ENCODE results near the gene SPRYD4. TPM values are rescaled to one million over a fixed set of nuclear protein-coding genes. Genes with fewer than 3 reads are reported as not detected.

SPRYD4 gene
- total and polyA plus RNA-seq, 9 of the 15 experiments (the other 6 are each of a cell fraction or from before 2014, with no cell fraction given): 1.8 to 4.7 (median 2.8) TPM

DNA sequence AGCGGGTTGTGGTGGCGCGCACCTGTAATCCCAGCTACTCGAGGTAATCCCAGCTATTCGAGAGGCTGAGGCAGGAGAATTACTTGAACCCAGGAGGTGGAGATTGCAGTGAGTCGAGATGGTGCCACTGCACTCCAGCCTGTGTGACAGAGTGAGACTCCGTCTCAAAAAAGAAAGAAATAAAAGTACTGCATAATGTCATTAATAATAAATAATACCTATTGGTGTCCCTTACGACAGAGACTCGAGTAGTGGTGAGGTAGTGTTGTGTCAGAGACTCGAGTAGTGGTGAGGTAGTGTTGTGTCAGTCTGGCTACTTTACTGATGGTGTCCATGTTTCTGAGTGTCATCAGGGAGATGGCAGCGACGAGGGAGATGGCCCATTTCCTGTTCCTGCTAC, 18.3 kb downstream of the SPRYD4 start:
- Histone ChIP-seq H3K4me3 (no peak overlapping the region), H3K9me1 (ENCODE audit: control insufficient read depth, insufficient read depth, low read length) (no peaks in the 10 kb centered on the region), H4K20me1 (replicated peaks; ENCODE audit: control insufficient read depth, insufficient read depth, low read length) (no peaks in the 10 kb centered on the region; the same call in 1 of the 2 replicates), H3K9ac (ENCODE audit: insufficient read depth in 1 of 2, low read depth in 2 of 2, low read length in 2 of 2) (peak overlapping the region in 1 of 2 experiments; percentile 36; a peak in 1 of 4 replicates), H3K27ac (ENCODE audit: extremely low read depth, low read depth, low read length) (no peak overlapping the region), H2AFZ (ENCODE audit: low read depth, low read length) (no peak overlapping the region), H3K27me3 (ENCODE audit: control insufficient read depth in 2 of 2, insufficient read depth in 2 of 2, low read length in 2 of 2) (peaks cover 27 to 47% of the 10 kb centered on the region in 2 experiments), H3K36me3 (ENCODE audit: control insufficient read depth, insufficient read depth, low read length) (no peaks in the 10 kb centered on the region), H3K4me1 (replicated peaks in 1 of 2; ENCODE audit: control insufficient read depth in 2 of 2, insufficient read depth in 2 of 2, low read length in 2 of 2) (peaks cover 7 to 17% of the 10 kb centered on the region in 2 experiments; a peak in 3 of 5 replicates), H3K4me2 (ENCODE audit: insufficient read depth, low read length) (no peak overlapping the region), H3K79me2 (ENCODE audit: control insufficient read depth, insufficient read depth, low read length) (no peaks in the 10 kb centered on the region), H3K9me3 (replicated peaks; ENCODE audit: control insufficient read depth, insufficient read depth, low read depth, low read length) (no peaks in the 10 kb centered on the region)
- in situ Hi-C loops (cut with MboI) (no loop called here), intact Hi-C loops (cut with micrococcal nuclease) (no loop called here)
- WGBS (ENCODE audit: insufficient coverage, low coverage, missing lambda C conversion rate): 33% methylated on average over 12 of the region's 12 CpGs
- ATAC-seq: no peak; the same call in 2 of the 3 replicates
- CTCF ChIA-PET (ENCODE audit: low intra/inter-chr PET ratio): no interaction called here
- no peak for FAIRE-seq
- TF ChIP-seq FOXM1 (IDR thresholded peaks at IDR 0.05; ENCODE audit: low read depth): no peak
- no peak for TF ChIP-seq FOXM1 (CRISPR knock-in tag; IDR thresholded peaks at IDR 0.05; ENCODE audit: low read depth)
- TF ChIP-seq, protein P1, sequence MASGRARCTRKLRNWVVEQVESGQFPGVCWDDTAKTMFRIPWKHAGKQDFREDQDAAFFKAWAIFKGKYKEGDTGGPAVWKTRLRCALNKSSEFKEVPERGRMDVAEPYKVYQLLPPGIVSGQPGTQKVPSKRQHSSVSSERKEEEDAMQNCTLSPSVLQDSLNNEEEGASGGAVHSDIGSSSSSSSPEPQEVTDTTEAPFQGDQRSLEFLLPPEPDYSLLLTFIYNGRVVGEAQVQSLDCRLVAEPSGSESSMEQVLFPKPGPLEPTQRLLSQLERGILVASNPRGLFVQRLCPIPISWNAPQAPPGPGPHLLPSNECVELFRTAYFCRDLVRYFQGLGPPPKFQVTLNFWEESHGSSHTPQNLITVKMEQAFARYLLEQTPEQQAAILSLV (tag; IDR thresholded peaks at IDR 0.05): no peak
- TF ChIP-seq ZBTB11 (CRISPR knock-in tag; IDR thresholded peaks at IDR 0.05): no peak
- TF ChIP-seq GTF2E2 (tag; IDR thresholded peaks at IDR 0.05): no peak
- no peak for TF ChIP-seq STAG1 (CRISPR knock-in tag; IDR thresholded peaks at IDR 0.05; ENCODE audit: borderline replicate concordance)
- no peak for TF ChIP-seq ZSCAN32 (CRISPR knock-in tag; IDR thresholded peaks at IDR 0.05)
- TF ChIP-seq, protein P2, sequence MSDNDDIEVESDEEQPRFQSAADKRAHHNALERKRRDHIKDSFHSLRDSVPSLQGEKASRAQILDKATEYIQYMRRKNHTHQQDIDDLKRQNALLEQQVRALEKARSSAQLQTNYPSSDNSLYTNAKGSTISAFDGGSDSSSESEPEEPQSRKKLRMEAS (CRISPR knock-in tag; IDR thresholded peaks at IDR 0.05): no peak
- TF ChIP-seq ILF3 (IDR thresholded peaks at IDR 0.05; ENCODE audit: borderline replicate concordance): no peak
- TF ChIP-seq HOXB6 (CRISPR knock-in tag; IDR thresholded peaks at IDR 0.05; ENCODE audit: borderline replicate concordance): no peak
- TF ChIP-seq E4F1 (CRISPR knock-in tag; IDR thresholded peaks at IDR 0.05; ENCODE audit: borderline replicate concordance): no peak
- no peak for TF ChIP-seq ZNF444 (CRISPR knock-in tag; IDR thresholded peaks at IDR 0.05)
- TF ChIP-seq ZNF282 (CRISPR knock-in tag; IDR thresholded peaks at IDR 0.05): no peak
- TF ChIP-seq CHCHD3 (CRISPR knock-in tag; IDR thresholded peaks at IDR 0.05): no peak
- TF ChIP-seq NFRKB (IDR thresholded peaks at IDR 0.05; ENCODE audit: low read depth): no peak
- no peak for TF ChIP-seq ZNF766 (CRISPR knock-in tag; conservative IDR thresholded peaks at IDR 0.05)
- POLR2A ChIA-PET: no interaction called here
- no peak for DNase-seq (ENCODE audit: extremely low read depth in 1 of 4, low spot score in 3 of 4)
- BruUV-seq (replicated peaks): no TSS peak

All from K562 (cell line).